Kidney (tissue), 14 donors: ENCODE data around the gene FBXO27. TPM values are rescaled to one million over a fixed set of nuclear protein-coding genes. Genes with fewer than 3 reads are reported as not detected.
A peak's percentile ranks its signal among the peaks of the same experiment; 100 is the strongest.
"Not testable (repeated sequence)": the region's sequence is repeated elsewhere in the genome, so short reads cannot be mapped to it uniquely, and the experiment has no call there.

Experiments
- DNase-seq, 5 donors: peaks; one replicate each; pipeline ENCODE4 v3.0.0-alpha.2; 2013 to 2020
- FAIRE-seq: peaks from 2 replicates; lab custom pipeline; 2012; peaks lifted over from hg19 to GRCh38; lab: Jason Lieb, UNC
- H3K27ac ChIP-seq, 2 donors: one replicate each; pipeline ENCODE4 v1.7.0; 2013; ENCODE audit warnings: low read depth in 2 of 2, low read length in 2 of 2, inconsistent platforms in 1 of 2
- H3K27me3 ChIP-seq: one replicate; pipeline ENCODE4 v1.7.1; 2013; ENCODE audit warnings: low read length, inconsistent platforms; ENCODE audit not compliant: control insufficient read depth, insufficient read depth
- H3K36me3 ChIP-seq, 3 donors: one replicate each; pipeline versions ENCODE4 v1.7.0 to v1.7.1; 2013; ENCODE audit warnings: low read length in 3 of 3, control low read depth in 1 of 3, inconsistent platforms in 1 of 3; ENCODE audit not compliant: insufficient read depth in 3 of 3, control insufficient read depth in 2 of 3
- H3K4me1 ChIP-seq, 3 donors: one replicate each; pipeline versions ENCODE4 v1.7.0 to v1.7.1; 2013; ENCODE audit warnings: low read length in 3 of 3, inconsistent platforms in 1 of 3, low read depth in 1 of 3; ENCODE audit not compliant: control insufficient read depth in 2 of 3, insufficient read depth in 2 of 3
- H3K4me3 ChIP-seq, 3 donors: one replicate each; pipeline versions ENCODE4 v1.7.0 to v1.8.1; 2013; ENCODE audit warnings: low read length in 3 of 3, control low read depth in 1 of 3, inconsistent platforms in 1 of 3
- H3K9ac ChIP-seq, 3 donors: one replicate each; pipeline versions ENCODE4 v1.7.0 to v1.7.1; 2013; ENCODE audit warnings: low read length in 3 of 3, control low read depth in 1 of 3, inconsistent platforms in 1 of 3
- H3K9me3 ChIP-seq, 3 donors: one replicate each; pipeline versions ENCODE4 v1.7.0 to v1.7.1; 2013; ENCODE audit warnings: low read length in 3 of 3, control low read depth in 1 of 3, inconsistent platforms in 1 of 3; ENCODE audit not compliant: control insufficient read depth in 2 of 3, insufficient read depth in 1 of 3
- intact Hi-C: fragments of 100-400 bp; cut with DNase I; formaldehyde crosslinking; loops from one replicate; pipeline ENCODE4 v1.11.1; 2022
- polyA plus RNA-seq: library from polyadenylated mRNA; stranded (reverse); fragments of 350-450 nt; fragmentation: Illumina TruSeq; extraction: RNeasy Lipid Tissue Mini Kit (QIAGEN cat#74804); gene quantifications from one replicate; pipeline ENCODE4 v1.2.3, GENCODE V29; 2014; ENCODE audit warnings: low read depth, low replicate concordance; ENCODE audit not compliant: insufficient read depth
- total RNA-seq: library from RNA; stranded (reverse); fragmentation: NEBNext Ultra II Directional; extraction: Animal tissue kit (Norgen Biotek cat#: 25700); gene quantifications from one replicate; pipeline ENCODE4 v1.2.1, GENCODE V29; 2021
- TF ChIP-seq, protein P1 (sequence below): IDR thresholded peaks from 3 replicates; pipeline ENCODE4 v1.5.1; 2012; ENCODE audit warnings: mild to moderate bottlenecking, moderate library complexity, borderline replicate concordance; ENCODE audit not compliant: insufficient read depth; ENCODE audit errors: extremely low read depth
- donor health status: control.
- donor health status: control.
- donor health status: control.
- donor health status: control.
- donor health status: control.
- donor health status: DM: yes; HTN: yes; CAD: no.
- donor health status: Normal renal cell carcinoma (clear cell type).

FBXO27 gene
- total and polyA plus RNA-seq, 2 donors from 2014 or later = 7.8 to 8.3 TPM

DNA sequence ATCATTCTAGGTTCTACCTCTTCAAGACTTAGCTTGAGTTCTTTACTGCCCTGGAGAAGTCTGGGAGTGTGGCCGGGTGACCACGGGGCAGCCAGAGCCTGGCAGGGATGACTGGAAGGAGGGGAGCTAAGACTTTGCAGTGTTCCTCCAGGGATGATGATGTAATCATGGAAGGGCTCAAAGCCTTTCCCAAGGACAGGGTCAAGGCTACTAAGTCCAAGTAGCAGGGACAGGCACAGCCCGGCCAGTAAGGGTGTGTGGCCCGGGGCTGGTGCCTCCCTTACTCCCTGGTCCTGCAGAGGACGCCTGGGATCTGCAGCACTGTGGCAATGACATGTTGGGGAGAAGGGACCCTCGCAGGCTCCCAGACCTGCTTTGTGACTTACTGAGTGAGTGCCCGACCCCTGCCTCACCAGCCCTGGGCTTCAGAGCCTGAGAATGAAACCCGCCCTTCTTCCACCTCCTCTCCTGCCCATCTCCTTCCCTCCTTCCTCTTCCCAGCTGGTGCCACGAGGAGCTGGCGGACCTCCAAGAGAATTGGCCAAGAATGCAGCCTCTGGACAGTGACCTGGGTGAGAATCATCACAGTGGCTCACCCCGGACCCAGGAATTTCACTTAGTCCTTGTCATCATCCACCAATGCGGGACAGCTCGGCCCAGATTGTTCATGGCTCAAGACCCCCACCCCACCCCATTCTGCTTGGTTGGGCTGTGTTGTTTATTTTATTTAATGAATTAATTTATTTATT, 41.2 kb downstream of the FBXO27 start:
- DNase-seq (no peak), FAIRE-seq (no peak)
- Histone ChIP-seq H3K4me1 (peaks cover 0 to 8% (median 5%) of the 10 kb centered on the region in 3 donors), H3K9me3 (no peaks in the 10 kb centered on the region), H3K4me3 (no peak overlapping the region), H3K9ac (no peak overlapping the region), H3K36me3 (no peaks in the 10 kb centered on the region), H3K27ac (no peak overlapping the region), H3K27me3 (no peaks in the 10 kb centered on the region)
- TF ChIP-seq, protein P1, sequence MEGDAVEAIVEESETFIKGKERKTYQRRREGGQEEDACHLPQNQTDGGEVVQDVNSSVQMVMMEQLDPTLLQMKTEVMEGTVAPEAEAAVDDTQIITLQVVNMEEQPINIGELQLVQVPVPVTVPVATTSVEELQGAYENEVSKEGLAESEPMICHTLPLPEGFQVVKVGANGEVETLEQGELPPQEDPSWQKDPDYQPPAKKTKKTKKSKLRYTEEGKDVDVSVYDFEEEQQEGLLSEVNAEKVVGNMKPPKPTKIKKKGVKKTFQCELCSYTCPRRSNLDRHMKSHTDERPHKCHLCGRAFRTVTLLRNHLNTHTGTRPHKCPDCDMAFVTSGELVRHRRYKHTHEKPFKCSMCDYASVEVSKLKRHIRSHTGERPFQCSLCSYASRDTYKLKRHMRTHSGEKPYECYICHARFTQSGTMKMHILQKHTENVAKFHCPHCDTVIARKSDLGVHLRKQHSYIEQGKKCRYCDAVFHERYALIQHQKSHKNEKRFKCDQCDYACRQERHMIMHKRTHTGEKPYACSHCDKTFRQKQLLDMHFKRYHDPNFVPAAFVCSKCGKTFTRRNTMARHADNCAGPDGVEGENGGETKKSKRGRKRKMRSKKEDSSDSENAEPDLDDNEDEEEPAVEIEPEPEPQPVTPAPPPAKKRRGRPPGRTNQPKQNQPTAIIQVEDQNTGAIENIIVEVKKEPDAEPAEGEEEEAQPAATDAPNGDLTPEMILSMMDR = no peak
- intact Hi-C loops = no loop called here

DNA sequence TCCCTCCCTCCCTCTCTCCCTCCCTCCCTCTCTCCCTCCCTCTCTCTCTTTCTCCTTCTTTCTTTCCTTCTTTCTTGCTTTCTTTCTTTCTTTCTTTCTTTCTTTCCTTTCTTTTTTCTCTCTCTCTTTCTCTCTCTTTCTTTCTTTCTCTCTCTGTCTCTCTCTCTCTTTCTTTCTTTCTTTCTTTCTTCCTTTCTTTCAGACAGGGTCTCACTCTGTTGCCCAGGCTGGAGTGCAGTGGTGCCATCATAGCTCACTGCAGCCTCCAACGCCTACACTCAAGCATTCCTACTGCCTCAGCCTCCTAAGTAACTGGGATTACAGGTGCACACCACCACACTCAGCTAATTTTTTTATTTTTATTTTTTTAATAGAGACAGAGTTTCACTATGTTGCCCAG, 42.7 kb downstream of the FBXO27 start:
- H3K36me3 ChIP-seq, DNase-seq, H3K4me1 ChIP-seq, H3K9ac ChIP-seq, intact Hi-C loops, H3K4me3 ChIP-seq, H3K27ac ChIP-seq, H3K27me3 ChIP-seq, H3K9me3 ChIP-seq, FAIRE-seq: not testable (repeated sequence)

DNA sequence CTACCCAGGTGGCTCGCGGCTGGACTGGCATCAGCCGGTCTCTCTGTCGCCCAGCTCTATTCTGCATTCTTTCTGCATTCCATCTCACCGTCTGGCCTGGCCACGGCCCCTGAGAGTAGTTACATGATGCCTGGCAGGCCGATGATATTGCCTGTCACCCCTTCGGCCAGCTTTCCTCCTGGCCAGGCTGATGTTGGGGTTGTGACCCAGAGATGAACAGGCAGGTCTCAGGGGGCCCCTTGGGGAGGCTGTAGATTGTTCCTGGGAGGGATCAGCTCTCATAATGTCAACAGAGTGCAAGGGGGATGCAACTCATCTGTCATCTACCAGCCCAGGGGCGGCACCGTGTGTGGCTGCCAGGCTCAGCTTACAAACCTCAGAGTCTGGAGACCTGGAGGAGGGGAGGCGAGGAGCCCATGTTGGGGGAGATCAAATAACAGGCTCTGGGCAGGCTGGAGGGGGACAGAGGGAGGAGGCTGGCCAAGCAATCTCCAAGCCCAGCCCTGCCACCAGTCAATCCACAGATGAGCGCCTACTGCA, 43.2 kb downstream of the FBXO27 start:
- H3K9me3 ChIP-seq = no peaks in the 10 kb centered on the region
- intact Hi-C loops = no loop called here
- no peak for FAIRE-seq
- H3K4me1 ChIP-seq = peaks cover 0 to 8% (median 5%) of the 10 kb centered on the region in 3 donors
- peak; percentile 77 to 97 (median 95) for DNase-seq
- H3K27ac ChIP-seq = peak overlapping the region; percentile 32 to 63
- TF ChIP-seq, protein P1 = no peak
- no peak overlapping the region for H3K4me3 ChIP-seq
- no peak overlapping the region for H3K9ac ChIP-seq
- no peaks in the 10 kb centered on the region for H3K36me3 ChIP-seq
- H3K27me3 ChIP-seq = no peaks in the 10 kb centered on the region

DNA sequence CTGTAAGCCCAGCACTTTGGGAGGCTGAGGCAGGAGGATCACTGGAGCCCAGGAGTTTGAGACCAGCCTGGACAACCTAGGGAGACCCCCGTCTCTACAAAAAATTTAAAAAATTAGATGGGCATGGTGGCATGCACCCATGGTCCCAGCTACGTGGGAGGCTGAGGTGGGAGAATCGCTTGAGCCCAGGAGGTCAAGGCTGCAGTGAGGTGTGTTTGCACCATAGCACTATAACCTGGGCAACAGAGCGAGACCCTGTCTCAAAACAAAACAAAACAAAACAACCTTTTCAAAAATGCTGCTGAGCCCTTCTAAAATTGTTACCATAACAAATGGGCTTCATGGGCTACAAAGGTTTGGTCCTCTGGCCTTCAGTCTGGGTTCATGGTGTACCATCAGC, 43.7 kb downstream of the FBXO27 start:
- H3K4me3 ChIP-seq, H3K9me3 ChIP-seq, H3K4me1 ChIP-seq, H3K9ac ChIP-seq, FAIRE-seq, intact Hi-C loops, H3K27me3 ChIP-seq, H3K36me3 ChIP-seq: not testable (repeated sequence)
- peak in 1 of 5 donors; percentile 52 for DNase-seq
- peak overlapping the region in 1 of 2 donors; percentile 32 for H3K27ac ChIP-seq

DNA sequence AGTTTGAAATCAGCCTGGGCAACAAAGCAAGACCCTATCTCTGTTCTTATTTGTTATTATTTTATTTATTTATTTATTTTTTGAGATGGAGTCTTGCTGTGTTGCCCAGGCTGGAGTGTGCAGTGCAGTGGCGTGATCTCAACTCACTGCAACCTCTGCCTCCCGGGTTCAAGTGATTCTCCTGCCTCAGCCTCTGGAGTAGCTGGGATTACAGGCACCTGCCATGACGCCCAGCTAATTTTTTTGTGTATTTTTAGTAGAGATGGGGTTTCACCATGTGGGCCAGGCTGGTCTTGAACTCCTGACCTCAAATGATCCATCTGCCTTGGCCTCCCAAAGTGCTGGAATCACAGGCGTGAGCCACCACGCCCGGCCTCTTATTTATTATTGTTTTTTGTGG, 44.6 kb downstream of the FBXO27 start:
- H3K4me1 ChIP-seq, H3K9me3 ChIP-seq, H3K9ac ChIP-seq, DNase-seq, intact Hi-C loops, H3K4me3 ChIP-seq, H3K36me3 ChIP-seq, FAIRE-seq, H3K27me3 ChIP-seq, H3K27ac ChIP-seq: not testable (repeated sequence)
